Liver (tissue), 9 donors: ENCODE data around the gene CYBRD1. TPM values are rescaled to one million over a fixed set of nuclear protein-coding genes. Genes with fewer than 3 reads are reported as not detected.

Experiments
- DNase-seq: peaks from one replicate; pipeline ENCODE4 v3.0.0-alpha.2; 2017; ENCODE audit warnings: low spot score
- H3K27ac ChIP-seq, 2 donors: one replicate each; pipeline ENCODE4 v1.7.0; 2013; ENCODE audit warnings: inconsistent platforms in 2 of 2, low read length in 2 of 2, control low read depth in 1 of 2, low read depth in 1 of 2, mild to moderate bottlenecking in 1 of 2
- H3K27me3 ChIP-seq, 4 donors: one replicate each; pipeline versions ENCODE4 v1.6.1 to v1.7.0; 2013; ENCODE audit warnings: low read length in 3 of 4, inconsistent platforms in 1 of 4, mild to moderate bottlenecking in 1 of 4, moderate library complexity in 1 of 4; ENCODE audit not compliant: control insufficient read depth in 4 of 4, insufficient read depth in 4 of 4
- H3K36me3 ChIP-seq, 4 donors: one replicate each; pipeline versions ENCODE4 v1.6.1 to v1.7.0; 2013; ENCODE audit warnings: low read length in 3 of 4, mild to moderate bottlenecking in 3 of 4, low read depth in 1 of 4, moderate library complexity in 1 of 4; ENCODE audit not compliant: control insufficient read depth in 4 of 4, insufficient read depth in 3 of 4
- H3K4me1 ChIP-seq, 4 donors: one replicate each; pipeline versions ENCODE4 v1.6.1 to v1.7.0; 2013; ENCODE audit warnings: low read length in 3 of 4, mild to moderate bottlenecking in 3 of 4, moderate library complexity in 1 of 4; ENCODE audit not compliant: control insufficient read depth in 4 of 4, insufficient read depth in 4 of 4
- H3K4me3 ChIP-seq, 3 donors: one replicate each; pipeline versions ENCODE4 v1.6.1 to v1.7.0; 2013; ENCODE audit warnings: low read length in 3 of 3, control low read depth in 1 of 3, low read depth in 1 of 3, mild to moderate bottlenecking in 1 of 3
- H3K9ac ChIP-seq, 2 donors: one replicate each; pipeline ENCODE4 v1.7.0; 2013; ENCODE audit warnings: low read length in 2 of 2, mild to moderate bottlenecking in 2 of 2, moderate library complexity in 2 of 2, control low read depth in 1 of 2, low read depth in 1 of 2
- H3K9me3 ChIP-seq, 4 donors: one replicate each; pipeline versions ENCODE4 v1.6.1 to v1.7.0; 2013; ENCODE audit warnings: low read length in 3 of 4; ENCODE audit not compliant: control insufficient read depth in 4 of 4
- ATF3 ChIP-seq: IDR thresholded peaks from 2 replicates; pipeline ENCODE4 v1.6.1; 2016; ENCODE audit warnings: antibody characterized with exemption
- EGR1 ChIP-seq, 2 donors: IDR thresholded peaks; 2 replicates each; pipeline ENCODE4 v1.6.1; 2016 to 2018; ENCODE audit warnings: antibody characterized with exemption in 2 of 2, low read depth in 2 of 2
- FOXA1 ChIP-seq: IDR thresholded peaks from 2 replicates; pipeline ENCODE4 v1.6.1; 2016; ENCODE audit warnings: antibody characterized with exemption
- FOXA2 ChIP-seq: IDR thresholded peaks from 2 replicates; pipeline ENCODE4 v1.6.1; 2016; ENCODE audit warnings: antibody characterized with exemption
- GABPA ChIP-seq, 2 donors: IDR thresholded peaks in 1 of 2; conservative IDR thresholded peaks in 1 of 2; 2 replicates each; pipeline ENCODE4 v1.6.1; 2016; ENCODE audit warnings: antibody characterized with exemption in 2 of 2, mild to moderate bottlenecking in 1 of 2, moderate library complexity in 1 of 2
- HNF4A ChIP-seq, 2 donors: conservative IDR thresholded peaks; 2 replicates each; pipeline ENCODE4 v1.6.1; 2016; ENCODE audit warnings: antibody characterized with exemption in 2 of 2, mild to moderate bottlenecking in 2 of 2
- HNF4G ChIP-seq: IDR thresholded peaks from 2 replicates; pipeline ENCODE4 v1.6.1; 2016; ENCODE audit warnings: antibody characterized with exemption
- JUND ChIP-seq, 2 donors: IDR thresholded peaks; 2 replicates each; pipeline ENCODE4 v1.6.1; 2016; ENCODE audit warnings: antibody characterized with exemption in 2 of 2
- NR2F2 ChIP-seq: IDR thresholded peaks from 2 replicates; pipeline ENCODE4 v1.6.1; 2016; ENCODE audit warnings: antibody characterized with exemption
- RAD21 ChIP-seq, 2 donors: IDR thresholded peaks; 2 replicates each; pipeline ENCODE4 v1.6.1; 2016; ENCODE audit warnings: antibody characterized with exemption in 2 of 2, mild to moderate bottlenecking in 2 of 2
- REST ChIP-seq: IDR thresholded peaks from 2 replicates; pipeline ENCODE4 v1.6.1; 2016; ENCODE audit warnings: antibody characterized with exemption, mild to moderate bottlenecking
- RXRA ChIP-seq, 2 donors: IDR thresholded peaks; 2 replicates each; pipeline ENCODE4 v1.6.1; 2017 to 2018; ENCODE audit warnings: antibody characterized with exemption in 2 of 2, mild to moderate bottlenecking in 1 of 2
- SP1 ChIP-seq: IDR thresholded peaks from 2 replicates; pipeline ENCODE4 v1.6.1; 2018; ENCODE audit warnings: antibody characterized with exemption, mild to moderate bottlenecking
- TAF1 ChIP-seq: conservative IDR thresholded peaks from 2 replicates; pipeline ENCODE4 v1.6.1; 2016; ENCODE audit warnings: antibody characterized with exemption, mild to moderate bottlenecking
- YY1 ChIP-seq: IDR thresholded peaks from 2 replicates; pipeline ENCODE4 v1.6.1; 2016; ENCODE audit warnings: antibody characterized with exemption, mild to moderate bottlenecking
- ZBTB33 ChIP-seq: IDR thresholded peaks from 2 replicates; pipeline ENCODE4 v1.6.1; 2016; ENCODE audit warnings: antibody characterized with exemption
- WGBS: extraction: QIAGEN DNeasy Blood & Tissue Kit; methylation state at CpG from one replicate; pipeline ENCODE4 v1.1.7; 2013; 5-methylcytosine and 5-hydroxymethylcytosine counted together
- polyA plus RNA-seq, 2 donors: library from polyadenylated mRNA; stranded (reverse) in 1 of 2; unstranded in 1 of 2; fragments of 200-250 nt in 1 of 2; fragments of >200 nt in 1 of 2; fragmentation: Nextera tagmentation in 1 of 2; extraction: Ambion mirVana in 1 of 2; gene quantifications; one replicate each; pipeline versions ENCODE4 v1.2.1 to v1.2.3, GENCODE V29; 2013 to 2015
- total RNA-seq, 2 donors: library from RNA; depleted of rRNA; stranded (reverse); fragments of >200 nt; gene quantifications; one replicate each; pipeline ENCODE4 v1.2.3, GENCODE V29; 2014
- TF ChIP-seq, protein P1 (sequence below): IDR thresholded peaks from 2 replicates; pipeline ENCODE4 v1.6.1; 2016; ENCODE audit warnings: antibody characterized with exemption
- TF ChIP-seq, protein P2 (sequence below): fragments of 150-350 bp; IDR thresholded peaks from 2 replicates; pipeline ENCODE4 v1.5.1; 2017; ENCODE audit warnings: improper control_type of control experiment, low read depth, low read length; ENCODE audit not compliant: missing input control
- donor health status: healthy.
- donor health status: healthy.
- donor health status: healthy.
- donor health status: healthy.
- donor health status: healthy.

CYBRD1 gene
- total and polyA plus RNA-seq, 4 donors = 5.8 to 51.1 (median 9.4) TPM

DNA sequence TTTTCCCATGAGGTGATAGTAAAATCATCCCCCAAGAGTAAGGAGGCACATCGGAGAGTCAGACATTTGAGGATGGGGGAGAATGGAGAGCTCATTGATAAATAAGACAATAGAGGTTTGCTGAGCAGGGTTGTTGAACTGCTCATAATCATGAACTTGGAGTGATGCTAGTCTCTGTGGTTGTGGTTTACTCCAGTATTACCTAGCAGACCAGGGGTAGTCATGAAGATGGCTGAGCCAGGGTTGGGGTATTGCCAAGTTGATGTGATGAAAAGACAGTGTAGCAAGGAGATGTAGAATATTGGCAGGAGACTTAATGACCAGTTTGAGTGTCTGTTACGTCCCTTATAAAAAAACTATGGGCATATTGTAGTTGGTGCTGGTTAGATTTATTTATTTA lies 25.4 kb downstream of the CYBRD1 start:
- H3K9ac ChIP-seq = no peak overlapping the region
- TF ChIP-seq YY1 (no peak), SP1 (no peak), REST (no peak), EGR1 (IDR thresholded peaks at IDR 0.05; ENCODE audit: low read depth in 2 of 2) (no peak), JUND (IDR thresholded peaks at IDR 0.05) (no peak), FOXA1 (no peak), ATF3 (no peak), ZBTB33 (no peak), RAD21 (IDR thresholded peaks at IDR 0.05) (no peak), HNF4G (no peak), TAF1 (no peak), NR2F2 (no peak), HNF4A (conservative IDR thresholded peaks at IDR 0.05) (no peak), GABPA (IDR thresholded peaks at IDR 0.05 in 1 of 2, conservative IDR thresholded peaks at IDR 0.05 in 1 of 2) (no peak), RXRA (IDR thresholded peaks at IDR 0.05) (no peak), FOXA2 (no peak)
- TF ChIP-seq, protein P1, sequence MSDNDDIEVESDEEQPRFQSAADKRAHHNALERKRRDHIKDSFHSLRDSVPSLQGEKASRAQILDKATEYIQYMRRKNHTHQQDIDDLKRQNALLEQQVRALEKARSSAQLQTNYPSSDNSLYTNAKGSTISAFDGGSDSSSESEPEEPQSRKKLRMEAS = no peak
- TF ChIP-seq, protein P2, sequence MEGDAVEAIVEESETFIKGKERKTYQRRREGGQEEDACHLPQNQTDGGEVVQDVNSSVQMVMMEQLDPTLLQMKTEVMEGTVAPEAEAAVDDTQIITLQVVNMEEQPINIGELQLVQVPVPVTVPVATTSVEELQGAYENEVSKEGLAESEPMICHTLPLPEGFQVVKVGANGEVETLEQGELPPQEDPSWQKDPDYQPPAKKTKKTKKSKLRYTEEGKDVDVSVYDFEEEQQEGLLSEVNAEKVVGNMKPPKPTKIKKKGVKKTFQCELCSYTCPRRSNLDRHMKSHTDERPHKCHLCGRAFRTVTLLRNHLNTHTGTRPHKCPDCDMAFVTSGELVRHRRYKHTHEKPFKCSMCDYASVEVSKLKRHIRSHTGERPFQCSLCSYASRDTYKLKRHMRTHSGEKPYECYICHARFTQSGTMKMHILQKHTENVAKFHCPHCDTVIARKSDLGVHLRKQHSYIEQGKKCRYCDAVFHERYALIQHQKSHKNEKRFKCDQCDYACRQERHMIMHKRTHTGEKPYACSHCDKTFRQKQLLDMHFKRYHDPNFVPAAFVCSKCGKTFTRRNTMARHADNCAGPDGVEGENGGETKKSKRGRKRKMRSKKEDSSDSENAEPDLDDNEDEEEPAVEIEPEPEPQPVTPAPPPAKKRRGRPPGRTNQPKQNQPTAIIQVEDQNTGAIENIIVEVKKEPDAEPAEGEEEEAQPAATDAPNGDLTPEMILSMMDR = no peak
- H3K36me3 ChIP-seq = no peaks in the 10 kb centered on the region
- no peaks in the 10 kb centered on the region for H3K9me3 ChIP-seq
- H3K27ac ChIP-seq = no peak overlapping the region
- H3K4me3 ChIP-seq = no peak overlapping the region
- WGBS = 93% methylated on average over 2 of the region's 2 CpGs
- no peak for DNase-seq
- H3K27me3 ChIP-seq = no peaks in the 10 kb centered on the region
- no peaks in the 10 kb centered on the region for H3K4me1 ChIP-seq

- TF ChIP-seq GABPA (IDR thresholded peaks at IDR 0.05 in 1 of 2, conservative IDR thresholded peaks at IDR 0.05 in 1 of 2) (no peak), FOXA1 (no peak), YY1 (no peak), ATF3 (no peak)
- TF ChIP-seq, protein P1 = no peak
- H3K4me3 ChIP-seq = no peak overlapping the region
Measured at GRCh38 chr2:171550613-171551012, 28.3 kb downstream of the CYBRD1 start.

More at GRCh38 chr2:171550613-171551012, 28.3 kb downstream of the CYBRD1 start:
- Histone ChIP-seq H3K27ac (no peak overlapping the region), H3K27me3 (no peaks in the 10 kb centered on the region), H3K9me3 (no peaks in the 10 kb centered on the region), H3K36me3 (no peaks in the 10 kb centered on the region), H3K4me1 (no peaks in the 10 kb centered on the region), H3K9ac (no peak overlapping the region)
- DNase-seq = no peak
